Esophagus (tissue), 2 donors: Measurements from ENCODE around the gene ELP1. TPM values are rescaled to one million over a fixed set of nuclear protein-coding genes. Genes with fewer than 3 reads are reported as not detected.

Source experiments
- polyA plus RNA-seq, 2 donors: library from polyadenylated mRNA; stranded (reverse); fragments of 200-250 nt; gene quantifications; one replicate each; pipeline ENCODE4 v1.2.3, GENCODE V29; 2013
- donor health status: healthy with polysubstance abuse.
- donor health status: Bipolar disorder and iron deficiency.

The ELP1 gene
- polyA plus RNA-seq, 2 donors = 8.9 to 9.5 TPM

Other genes starting within 250 kb of the ELP1 start
- under 1 TPM in 1 of 2 donors, not detected in 1; 0.02 TPM for gene ACTL7B, start 78.1 kb downstream of the ELP1 start, polyA plus RNA-seq
- gene ACTL7A, start 71.9 kb downstream of the ELP1 start, polyA plus RNA-seq = not detected
- gene ABITRAM, start 276 bp upstream of the ELP1 start, polyA plus RNA-seq = 10 to 100 TPM; 12.5 to 19.4 TPM
- 10 to 100 TPM; 13.5 to 15.0 TPM for gene CTNNAL1, start 79.4 kb upstream of the ELP1 start, polyA plus RNA-seq
- 1 to 10 TPM; 4.0 to 7.4 TPM for gene TMEM245, start 185.8 kb upstream of the ELP1 start, polyA plus RNA-seq
- under 1 TPM; 0.08 to 0.20 TPM for gene FRRS1L, start 233.1 kb upstream of the ELP1 start, polyA plus RNA-seq